ENCODE data around the gene SOX13.
"Not testable (repeated sequence)": the region's sequence is repeated elsewhere in the genome, so short reads cannot be mapped to it uniquely, and the experiment has no call there.

The SOX13 gene

DNA sequence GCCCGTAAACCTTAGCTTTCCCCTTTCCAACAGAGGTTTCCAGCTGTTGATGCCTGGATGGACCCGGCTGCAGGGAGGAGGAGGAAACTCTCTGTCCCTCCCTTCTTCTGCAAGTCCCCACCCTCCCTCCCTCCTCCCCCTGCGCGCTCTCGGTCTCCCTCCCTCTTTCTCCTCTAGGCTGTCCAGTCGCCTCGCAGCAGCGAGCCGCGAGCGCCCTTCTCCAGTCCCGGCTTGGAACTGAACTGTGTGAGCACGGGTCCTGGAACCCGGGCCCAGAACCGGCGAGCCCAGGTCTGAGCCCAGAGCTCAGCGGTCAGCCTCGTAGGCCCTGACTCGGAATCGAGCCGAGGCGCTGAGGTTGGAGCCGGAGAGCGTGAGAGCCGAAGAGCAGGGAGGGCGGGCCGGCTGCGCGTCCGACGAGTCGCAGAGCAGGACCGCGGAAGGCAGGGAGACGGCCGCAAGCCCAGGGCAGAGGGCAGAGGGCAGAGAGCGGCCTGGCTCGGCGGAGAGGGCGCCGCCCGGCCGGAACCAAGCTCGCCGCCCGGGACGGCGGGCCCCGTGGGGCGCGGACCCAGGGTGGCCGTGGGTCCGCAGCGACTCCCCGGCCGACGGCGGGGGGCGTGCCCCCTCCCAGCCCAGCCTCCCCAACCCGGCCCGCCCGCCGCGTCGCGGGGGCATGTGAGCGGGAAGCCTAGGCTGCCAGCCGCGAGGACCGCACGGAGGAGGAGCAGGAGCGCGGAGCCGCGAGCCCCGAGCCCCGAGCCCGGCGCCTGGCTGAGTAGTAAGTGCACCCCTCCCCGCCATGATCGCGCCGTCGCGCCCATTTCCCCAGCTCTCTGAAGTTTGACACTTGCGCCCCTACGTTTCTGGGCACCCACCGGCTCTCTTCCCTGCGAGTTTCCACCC lies at the start of gene SOX13:
Gene SOX13, plus strand, starts transcription at position 185 of the 906 bp plus-strand sequence. CDS start 39,801 bp downstream, outside the sequence.
- no peak for DNase-seq (ENCODE audit: low read depth)

DNA sequence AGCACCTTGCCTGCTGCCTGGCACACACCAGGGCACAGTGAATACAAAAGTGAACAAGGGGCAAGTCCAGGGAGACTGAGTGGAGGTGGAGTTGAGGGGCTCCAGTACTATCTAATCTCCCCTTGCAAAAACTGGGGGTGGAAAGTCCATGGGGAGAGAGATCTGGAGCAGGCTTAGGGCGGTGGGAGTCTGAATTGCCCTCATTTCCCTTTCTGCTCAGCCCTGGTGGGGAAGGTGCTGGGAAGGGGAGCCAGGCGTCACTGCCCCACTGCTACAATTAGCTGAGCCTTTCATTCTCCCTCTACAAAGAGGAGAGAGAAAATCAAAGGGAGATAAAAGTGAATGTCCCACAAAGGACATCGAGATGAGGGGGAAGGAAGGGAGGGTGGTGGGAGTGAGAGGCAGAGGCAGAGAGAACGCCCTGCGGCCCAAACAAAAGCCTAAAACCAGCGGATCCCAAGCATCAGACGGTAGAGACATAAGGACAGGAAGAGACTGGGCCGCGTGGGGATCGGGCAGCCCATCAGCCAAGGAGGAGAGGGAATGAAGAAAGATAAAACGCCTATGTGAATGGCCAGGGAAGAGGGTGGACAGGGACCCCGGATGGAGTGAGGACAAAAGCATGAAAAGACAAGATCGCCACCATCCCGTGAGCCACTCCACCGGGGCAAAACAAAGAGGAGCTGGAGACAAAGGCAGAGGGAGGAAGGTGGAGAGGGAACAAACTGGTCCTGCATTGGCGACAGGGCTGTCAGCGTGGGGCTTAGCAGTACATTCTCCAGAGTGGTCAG lies 46.8 kb upstream of the SOX13 start:
- DNase-seq (ENCODE audit: low read depth): no peak

DNA sequence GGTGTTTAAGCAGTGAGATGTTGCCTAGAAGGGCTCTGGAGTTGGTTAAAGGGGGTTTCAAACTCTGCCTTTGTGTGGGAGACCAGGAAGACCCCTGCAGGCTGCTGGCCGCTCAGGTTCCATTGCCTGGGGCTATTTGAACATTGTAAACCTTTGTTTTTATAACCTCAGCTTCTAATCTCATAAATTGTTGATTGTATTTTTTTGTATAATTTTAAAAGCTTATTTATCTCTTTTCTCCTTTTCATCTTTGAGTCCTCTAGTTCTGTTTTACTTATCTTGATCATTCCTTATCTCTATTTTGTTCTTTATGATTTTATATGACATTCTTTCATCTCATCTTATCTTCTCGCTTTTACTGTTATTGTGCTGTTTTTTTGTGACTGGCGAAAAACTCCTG lies 45.5 kb upstream of the SOX13 start:
- DNase-seq (ENCODE audit: low read depth): no peak

DNA sequence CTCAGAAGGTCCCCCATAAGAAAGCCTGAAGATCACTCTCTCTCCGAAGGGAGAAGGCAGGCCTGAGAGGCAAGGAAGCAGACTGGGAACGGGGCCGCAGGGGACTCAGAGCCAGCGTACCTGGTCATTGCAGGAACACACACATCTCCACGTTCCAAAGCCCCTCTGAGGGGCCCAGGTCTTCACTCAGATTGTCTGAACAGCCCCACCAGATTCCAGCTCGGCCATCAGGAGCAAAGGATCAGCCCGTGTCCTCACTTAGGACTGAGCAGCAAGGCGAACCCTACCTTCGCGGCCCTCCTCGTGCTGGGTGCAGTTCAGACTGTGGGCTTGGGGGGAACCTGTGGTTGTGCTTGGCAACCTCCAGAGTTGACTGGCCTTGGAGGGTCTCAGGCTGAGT lies 43.9 kb upstream of the SOX13 start:
- DNase-seq (ENCODE audit: low read depth): no peak

DNA sequence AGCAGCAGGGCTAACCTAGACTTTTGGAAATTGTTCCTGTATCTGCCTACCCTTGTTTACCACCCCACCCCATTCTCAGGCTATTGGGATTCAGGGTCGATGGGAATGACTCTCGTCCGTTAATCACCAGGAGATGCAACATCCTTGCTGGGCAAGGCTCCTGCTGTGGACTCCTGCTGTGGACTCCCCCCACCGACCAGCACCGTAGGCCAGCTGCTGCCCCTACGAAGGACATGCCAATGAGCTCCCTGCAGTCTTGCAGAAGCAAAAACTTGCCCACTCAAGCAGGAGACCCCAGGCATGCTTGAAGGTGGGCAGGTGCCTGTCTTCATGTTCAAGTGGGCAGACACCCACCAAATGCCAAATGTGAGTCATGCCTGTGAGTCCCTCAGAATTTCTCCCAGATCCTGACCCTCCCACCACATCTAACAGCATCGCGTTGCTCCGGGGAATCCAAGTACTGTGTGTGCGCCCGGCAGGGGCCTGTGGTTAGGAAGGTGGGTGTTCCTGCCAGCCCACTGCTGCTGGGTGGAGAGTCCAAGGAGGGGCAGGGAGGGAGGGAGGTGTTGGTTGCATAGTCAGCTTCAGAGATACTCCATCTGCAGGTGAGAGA lies 41.7 kb upstream of the SOX13 start:
- no peak for DNase-seq (ENCODE audit: low read depth)

DNA sequence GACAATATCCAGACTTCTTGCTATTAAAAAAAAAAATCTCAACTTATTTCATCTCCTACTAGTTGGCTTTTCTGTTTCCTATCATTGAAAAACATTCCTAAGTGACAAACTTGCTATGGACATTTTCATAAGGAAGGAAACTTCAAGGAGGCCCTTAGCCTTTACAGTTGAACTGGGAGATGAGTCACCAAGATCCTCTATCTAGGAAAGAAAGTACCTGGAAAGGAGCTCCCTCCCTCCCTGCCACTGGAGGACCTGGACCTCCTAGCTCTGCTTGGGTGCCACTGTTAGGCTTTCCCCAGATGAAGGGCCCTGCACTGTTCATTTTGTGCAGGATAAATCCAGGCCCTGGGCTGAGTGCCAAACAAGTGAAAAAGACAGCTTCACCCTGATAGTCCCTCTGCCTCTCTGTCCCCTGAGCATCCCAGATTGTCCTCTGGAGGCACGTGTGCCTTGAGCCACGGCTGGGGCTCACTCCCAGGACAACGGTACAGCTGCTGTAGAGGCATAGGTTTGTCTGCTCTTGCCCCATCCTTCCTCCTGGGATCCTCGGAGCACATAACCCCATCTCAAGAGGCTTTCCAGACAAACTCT lies 40.2 kb upstream of the SOX13 start:
- no peak for DNase-seq (ENCODE audit: low read depth)

DNA sequence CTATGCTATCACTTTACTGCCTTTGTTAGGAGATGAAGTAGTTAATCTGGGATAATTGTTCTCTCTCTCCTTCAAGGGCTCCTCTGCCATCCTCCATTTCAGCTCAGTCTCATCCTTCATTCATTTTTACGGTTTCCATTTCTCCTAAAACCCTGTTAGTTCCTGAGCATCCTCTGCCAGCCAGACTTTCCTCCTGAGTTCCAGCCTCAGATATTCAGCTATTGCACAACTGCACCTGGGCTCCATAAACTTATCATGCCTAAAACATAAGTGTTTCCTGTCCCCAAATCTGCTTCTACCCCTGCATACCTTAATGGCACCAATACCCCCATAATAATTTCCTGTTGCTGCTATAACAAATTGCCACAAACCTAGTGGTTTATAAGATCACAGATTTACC lies 39.6 kb upstream of the SOX13 start:
- DNase-seq (ENCODE audit: low read depth): no peak

DNA sequence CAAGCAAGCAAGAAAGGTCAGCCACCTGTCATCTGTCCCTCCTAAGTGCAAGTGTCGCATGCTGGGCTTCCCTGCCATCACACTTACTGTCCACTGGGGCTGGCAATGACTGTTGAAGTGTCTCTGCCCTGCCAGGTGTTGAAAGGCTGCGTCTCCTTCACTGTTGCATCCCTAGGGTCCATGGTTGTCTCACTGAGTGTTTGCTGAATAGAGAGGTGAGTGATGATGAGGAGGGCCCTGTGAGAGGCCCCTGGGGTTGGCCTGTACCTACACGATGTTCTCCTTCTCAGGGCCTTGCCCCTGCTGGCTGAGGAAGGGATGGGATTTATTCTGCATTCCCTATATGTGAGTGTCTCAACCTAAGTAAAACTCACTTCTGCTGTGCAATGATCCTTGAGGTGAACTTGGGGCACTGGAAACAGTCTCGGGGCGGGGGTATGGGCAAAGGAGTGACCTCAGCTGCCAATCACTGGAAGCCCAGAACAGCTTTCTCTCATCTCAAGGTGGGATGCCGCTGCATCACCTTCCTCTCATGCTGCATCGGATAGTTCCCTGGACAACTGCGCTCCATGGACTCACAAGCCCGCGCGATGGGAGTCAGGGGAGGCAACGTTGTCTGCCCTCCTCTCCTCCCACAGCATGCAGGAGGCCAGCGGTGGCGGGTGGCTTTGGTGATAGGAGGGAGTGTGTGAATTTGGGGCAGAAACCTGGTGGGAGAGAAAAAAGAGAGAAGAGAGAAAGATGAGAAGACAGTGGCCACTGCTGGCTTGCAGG lies 35.8 kb upstream of the SOX13 start:
- DNase-seq (ENCODE audit: low read depth): no peak

DNA sequence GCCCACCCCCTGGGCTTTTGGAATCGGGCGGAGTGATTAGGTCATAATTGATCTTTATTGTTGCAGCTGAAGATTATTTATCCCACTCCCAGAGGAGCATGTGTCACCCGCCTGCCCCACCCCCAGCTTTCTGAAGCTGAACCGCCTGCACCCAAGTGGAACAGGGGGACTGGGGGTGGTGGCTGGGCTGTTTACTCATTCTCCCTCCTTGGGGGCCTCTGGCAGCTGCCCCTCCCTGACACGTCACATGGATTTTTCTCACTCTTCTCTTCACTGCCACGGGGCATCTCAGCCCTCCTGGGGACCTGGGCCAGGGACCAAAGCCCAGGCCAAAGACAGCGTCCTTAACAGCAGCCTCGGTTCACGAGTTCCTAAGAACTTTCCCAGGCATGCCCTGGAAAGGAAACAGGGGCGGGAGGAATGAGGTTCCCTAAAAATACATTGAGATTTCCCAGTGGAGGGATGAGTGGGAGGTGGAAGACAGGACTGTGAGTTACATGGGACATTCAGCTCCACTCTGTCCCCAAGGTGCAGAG lies 31.6 kb upstream of the SOX13 start:
- no peak for DNase-seq (ENCODE audit: low read depth)

DNA sequence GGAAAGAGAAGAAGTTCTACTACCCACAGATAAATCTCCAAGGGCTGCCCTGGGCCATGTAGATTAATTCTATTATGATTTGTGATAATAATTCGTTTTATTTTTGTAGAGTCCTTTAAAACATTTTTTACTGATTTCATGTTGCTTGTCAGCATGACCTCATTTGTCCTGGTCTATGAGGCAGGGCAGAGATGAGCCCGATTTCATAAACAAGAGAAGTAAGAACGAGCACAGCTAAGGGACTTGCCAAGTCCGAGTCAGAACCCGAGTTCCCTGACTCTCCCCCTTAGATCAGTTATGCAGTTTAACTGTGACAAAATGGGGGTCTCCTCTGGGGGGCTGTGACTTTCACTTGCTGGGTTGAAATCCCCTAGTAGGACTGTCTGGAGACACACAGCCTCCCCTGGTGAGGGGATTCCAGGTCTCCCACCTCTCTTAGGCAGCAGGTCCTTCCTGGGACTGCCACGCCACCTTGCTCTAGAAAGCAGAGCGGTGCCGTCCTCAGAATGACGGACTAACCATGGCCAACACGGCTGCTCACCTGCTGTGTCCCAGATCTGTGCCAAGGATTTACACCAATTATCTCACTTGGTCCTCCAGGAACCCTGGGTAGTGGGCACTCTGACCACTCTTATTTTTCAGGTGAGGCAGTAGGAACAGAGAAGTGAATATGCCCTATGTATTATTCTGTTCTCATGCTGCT lies 31.0 kb upstream of the SOX13 start:
- no peak for DNase-seq (ENCODE audit: low read depth)

DNA sequence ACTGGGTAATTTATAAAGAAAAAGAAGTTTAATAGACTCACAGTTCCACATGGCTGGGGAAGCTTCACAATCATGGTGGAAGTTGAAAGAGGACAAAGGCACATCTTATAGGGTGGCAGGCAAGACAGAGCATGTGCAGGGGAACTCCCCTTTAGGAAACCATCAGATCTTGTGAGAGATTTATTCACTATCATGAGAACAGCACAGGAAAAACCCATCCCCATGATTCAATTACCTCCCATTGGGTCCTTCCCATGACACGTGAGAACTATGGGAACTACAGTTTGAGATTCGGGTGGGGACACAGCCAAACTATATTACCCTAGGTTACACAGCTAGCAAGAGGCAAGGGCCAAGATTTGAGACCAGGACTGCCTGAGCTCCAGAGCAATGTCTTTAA lies 30.4 kb upstream of the SOX13 start:
- DNase-seq (ENCODE audit: low read depth): no peak

DNA sequence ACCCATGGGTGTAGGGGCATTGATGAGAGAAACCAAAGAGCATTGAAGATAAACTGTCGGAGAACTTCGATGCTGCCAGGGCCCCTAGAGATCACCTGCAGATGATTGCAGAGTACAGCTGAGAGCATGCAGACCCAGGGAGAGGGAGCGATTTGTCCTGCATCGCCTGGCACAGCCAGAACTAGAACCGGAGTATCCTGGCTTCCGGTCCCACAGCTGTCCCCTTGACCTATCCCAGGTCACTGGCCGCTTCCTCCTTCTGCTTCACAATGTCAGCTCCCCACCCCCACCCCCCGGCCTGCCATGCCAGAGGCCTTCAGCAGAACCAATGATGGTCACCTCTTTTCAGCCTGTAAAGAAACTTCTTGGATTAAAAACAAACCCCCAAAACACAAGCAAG lies 29.2 kb upstream of the SOX13 start:
- no peak for DNase-seq (ENCODE audit: low read depth)

DNA sequence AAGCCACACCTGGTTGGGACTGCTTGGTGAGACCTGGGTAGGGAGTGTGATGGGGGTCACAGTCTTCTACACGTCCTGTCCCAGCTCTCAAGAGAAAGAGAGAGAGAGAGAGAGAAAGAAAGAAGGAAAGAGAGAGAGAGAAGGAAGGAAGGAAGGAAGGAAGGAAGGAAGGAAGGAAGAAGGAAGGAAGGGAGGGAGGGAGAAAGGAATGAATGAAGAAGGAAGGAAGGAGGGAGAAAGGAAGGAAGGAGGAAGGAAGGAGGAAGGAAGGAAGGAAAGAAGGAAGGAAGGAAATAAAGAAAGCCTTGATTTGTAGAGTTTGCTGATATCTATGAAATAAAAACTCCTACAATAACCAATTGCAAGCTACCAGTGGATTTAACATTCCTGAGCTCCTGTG lies 28.5 kb upstream of the SOX13 start:
- no peak for DNase-seq (ENCODE audit: low read depth)

DNA sequence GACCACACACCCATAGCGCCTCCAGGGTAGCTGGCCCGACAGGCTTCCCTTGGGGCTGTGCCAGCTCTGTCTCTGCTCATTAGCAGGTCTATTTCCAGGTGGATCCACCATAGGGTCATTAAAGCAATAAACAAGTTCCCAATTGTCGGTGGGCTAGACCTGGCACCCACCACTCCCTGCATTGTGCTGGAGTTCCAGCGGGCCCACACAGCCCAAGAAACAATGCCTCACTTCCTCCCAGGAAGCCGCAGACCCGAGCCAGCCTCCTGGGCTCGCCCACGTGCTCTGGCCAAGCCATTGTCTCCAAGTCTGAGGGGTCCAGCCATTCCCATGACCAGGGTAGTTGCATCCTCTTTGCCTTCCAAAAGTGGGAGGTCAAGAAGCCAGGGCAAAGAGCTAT lies 27.5 kb upstream of the SOX13 start:
- no peak for DNase-seq (ENCODE audit: low read depth)

DNA sequence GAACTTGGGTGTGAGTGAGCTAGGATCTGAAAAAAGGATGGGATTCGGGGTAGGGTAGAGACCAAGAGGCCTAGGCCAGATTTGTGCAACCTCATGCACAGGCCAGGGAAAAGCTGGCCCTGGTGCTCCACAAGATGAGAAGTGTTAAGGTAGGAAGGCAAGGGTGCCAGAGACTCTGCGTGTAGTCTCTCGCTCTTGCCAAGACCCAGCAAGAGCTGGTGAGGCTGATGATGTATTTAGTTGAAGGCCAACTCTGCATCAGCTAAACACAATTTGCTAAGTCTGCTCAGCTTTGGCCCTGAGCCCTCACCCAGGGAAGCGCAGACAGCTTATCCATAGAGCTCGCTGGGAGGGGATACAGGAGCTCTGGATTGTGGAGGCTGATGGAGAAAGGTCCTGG lies 26.6 kb upstream of the SOX13 start:
- no peak for DNase-seq (ENCODE audit: low read depth)

DNA sequence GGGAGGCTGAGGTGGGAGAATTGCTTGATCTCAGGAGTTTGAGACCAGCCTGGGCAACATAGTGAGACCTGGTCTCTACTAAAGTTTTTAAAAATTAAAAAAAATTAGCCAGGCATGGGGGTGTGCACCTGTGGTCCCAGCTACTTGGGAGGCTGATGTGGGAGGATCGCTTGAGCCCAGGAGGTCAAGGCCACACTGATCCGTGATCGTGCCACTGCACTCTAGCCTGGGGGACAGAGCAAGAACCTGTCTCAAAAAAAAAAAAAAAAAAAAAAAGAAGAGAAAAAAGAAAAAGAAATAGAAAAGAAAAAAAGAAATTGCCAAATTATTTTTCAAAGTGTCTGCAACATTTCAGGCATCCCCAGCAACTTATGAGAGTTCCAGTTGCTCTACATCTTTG lies 24.1 kb upstream of the SOX13 start:
- not testable (repeated sequence) for DNase-seq (ENCODE audit: low read depth)

DNA sequence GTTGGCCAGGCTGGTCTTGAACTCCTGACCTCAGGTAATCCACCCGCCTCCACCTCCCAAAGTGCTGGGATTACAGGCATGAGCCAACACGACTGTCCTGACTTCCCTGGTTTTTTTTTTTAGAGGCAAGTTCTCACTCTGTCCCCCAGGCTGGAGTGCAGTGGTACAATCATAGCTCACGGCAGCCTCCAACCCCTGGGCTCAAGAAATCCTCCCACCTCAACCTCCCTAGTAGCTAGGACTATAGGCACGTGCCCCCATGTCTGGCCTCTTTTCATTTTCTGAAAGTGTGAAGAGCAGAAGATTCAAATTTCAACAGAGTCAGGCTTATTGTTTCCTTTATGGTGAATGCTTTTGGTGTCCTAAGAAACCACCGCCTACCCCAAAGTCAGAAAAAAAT lies 21.7 kb upstream of the SOX13 start:
- no peak for DNase-seq (ENCODE audit: low read depth)

DNA sequence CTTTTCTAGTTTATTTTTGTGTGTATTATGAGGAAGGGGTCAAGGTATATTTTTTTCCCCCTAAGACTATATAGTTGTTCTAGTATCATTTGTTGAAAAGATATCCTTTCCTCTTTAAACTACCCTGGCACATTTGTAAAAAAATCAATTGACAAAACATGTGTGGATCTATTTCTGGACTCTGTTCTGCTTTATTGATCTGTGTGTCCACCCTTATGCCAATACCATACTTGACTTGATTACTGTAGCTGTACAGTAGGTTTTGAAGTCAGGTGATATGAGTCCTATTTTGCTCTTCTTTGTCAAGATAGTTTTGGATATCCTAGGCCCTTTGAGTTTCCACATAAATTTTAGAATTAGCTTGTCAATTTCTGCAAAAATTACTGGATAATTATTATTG lies 21.2 kb upstream of the SOX13 start:
- DNase-seq (ENCODE audit: low read depth): no peak

DNA sequence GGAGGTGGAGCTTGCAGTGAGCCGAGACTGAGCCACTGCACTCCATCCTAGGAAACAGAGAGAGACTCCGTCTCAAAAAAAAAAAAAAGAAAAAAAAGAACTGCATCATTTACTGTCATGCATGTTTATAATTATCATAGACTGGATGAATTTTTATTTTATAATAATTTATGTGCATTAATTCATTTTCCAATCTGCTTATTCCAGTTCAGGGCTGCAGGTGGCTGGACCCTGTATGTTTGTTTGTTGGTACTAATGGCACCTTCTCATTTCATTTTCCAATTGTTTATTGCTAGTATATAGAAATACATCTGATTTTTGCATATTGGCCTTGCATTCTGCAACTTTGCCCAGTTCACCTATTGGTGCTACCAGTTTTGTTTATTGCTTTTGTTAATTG lies 19.0 kb upstream of the SOX13 start:
- no peak for DNase-seq (ENCODE audit: low read depth)

DNA sequence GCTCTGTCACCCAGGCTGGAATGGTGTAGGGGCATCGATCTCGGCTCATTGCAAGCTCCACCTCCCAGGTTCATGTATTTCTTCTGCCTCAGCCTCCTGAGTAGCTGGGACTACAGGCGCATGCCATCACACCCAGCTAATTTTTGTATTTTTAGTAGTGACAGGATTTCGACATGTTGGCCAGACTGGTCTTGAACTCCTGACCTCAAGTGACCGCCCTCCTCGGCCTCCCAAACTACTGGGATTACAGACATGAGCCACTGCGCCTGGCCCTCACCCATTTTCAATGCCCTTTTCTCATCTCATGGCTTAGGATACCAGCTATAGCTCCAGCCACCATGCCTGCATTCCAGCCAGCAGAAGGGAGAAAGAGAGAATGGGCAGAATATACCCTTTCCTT lies 12.9 kb upstream of the SOX13 start:
- no peak for DNase-seq (ENCODE audit: low read depth)

DNA sequence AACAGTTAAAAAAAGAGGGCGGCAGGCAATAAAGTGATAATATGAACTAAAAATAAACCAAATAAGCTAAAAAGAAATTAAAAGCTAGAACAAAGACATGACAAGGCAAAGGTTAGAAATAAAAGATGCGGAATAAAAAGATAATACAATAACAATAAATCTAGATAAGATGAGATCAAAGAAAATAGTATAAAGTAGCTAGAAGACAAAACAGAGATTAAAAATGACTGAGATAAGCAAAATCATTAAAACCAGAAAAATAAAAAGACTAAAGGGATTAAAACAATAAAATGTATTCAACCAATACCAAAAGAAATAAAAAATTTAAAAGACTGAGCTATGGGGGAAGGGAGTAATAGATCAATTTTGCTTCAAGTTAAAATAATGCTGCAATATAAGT lies 10.8 kb upstream of the SOX13 start:
- no peak for DNase-seq (ENCODE audit: low read depth)

Data from activated T-cell treated with anti-CD3 and anti-CD28 coated beads for 1 hour (primary cell).